HG03066 (cell line): ENCODE data around the gene ABCB10.
"Not testable (repeated sequence)": the region's sequence is repeated elsewhere in the genome, so short reads cannot be mapped to it uniquely, and the experiment has no call there.

ENCODE experiments used
- ATAC-seq: cut with Tn5 transposase; IDR thresholded peaks from one replicate; pipeline ENCODE4 v1.9.1; 2021; ENCODE audit warnings: low read depth; ENCODE audit not compliant: unreplicated experiment

Gene ABCB10

GRCh38 chr1:229480495-229480894 is 78.0 kb downstream of the ABCB10 start:
- no peak for ATAC-seq

GRCh38 chr1:229479660-229480399 is 78.7 kb downstream of the ABCB10 start:
- ATAC-seq: peak; percentile 75

GRCh38 chr1:229478852-229479251 is 79.7 kb downstream of the ABCB10 start:
- peak; percentile 69 for ATAC-seq

GRCh38 chr1:229475859-229476258 is 82.6 kb downstream of the ABCB10 start:
- not testable (repeated sequence) for ATAC-seq

- no peak for ATAC-seq
Measured at GRCh38 chr1:229474509-229474908, 84.0 kb downstream of the ABCB10 start.

- ATAC-seq: no peak
Measured at GRCh38 chr1:229471175-229471574, 87.3 kb downstream of the ABCB10 start.

DNA sequence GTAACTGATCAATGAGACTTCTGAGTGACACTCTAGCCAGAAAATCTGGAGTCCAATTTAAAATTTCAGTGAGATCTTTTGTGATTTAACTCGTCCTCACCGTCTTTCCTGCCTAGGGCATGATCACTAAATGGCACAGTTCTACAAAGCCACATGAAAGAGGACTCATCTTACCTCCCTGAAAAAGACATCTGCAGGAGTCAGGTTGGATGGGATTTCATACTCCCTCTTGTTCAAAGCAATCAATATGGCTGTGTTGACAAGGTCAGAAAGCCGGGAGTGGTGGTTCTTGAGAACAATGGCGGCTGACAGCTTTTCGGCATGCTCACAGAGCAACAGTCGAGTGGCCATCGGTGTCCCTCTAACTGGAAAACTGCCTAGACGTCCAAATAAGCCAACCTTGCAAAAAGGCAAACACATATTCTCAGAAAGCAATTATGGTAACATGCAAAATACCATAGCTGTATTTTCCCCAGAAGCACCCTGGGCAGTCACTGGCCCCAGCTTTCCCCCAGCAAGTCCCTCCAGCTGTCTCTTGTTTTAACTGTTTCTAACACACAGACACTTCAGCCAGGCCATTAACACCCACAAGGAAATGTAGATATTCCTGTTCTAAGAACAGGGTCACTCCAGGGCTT is 88.0 kb downstream of the ABCB10 start:
- no peak for ATAC-seq

DNA sequence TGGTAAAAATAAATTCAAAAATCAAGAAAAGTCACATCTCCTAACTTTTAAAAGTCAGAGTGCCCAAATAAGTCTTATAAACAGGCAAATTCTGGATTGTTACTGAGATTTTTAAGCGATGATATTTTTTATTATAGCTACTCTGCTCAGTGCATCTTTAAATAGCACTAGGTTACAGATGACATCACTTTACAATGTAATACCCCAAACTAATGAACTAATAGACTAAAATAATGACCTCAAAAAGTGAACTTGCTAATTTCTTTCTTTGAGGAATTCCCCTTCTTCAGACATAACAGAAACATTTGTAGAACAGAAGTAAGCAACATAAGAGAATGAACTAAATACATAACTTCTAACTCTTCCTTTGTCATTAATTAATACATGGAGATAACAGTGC is 91.6 kb downstream of the ABCB10 start:
- no peak for ATAC-seq
